HepG2 (cell line): ENCODE results near the gene AP5Z1. TPM values are rescaled to one million over a fixed set of nuclear protein-coding genes. Genes with fewer than 3 reads are reported as not detected.
A peak's percentile ranks its signal among the peaks of the same experiment; 100 is the strongest.

Experiments used
- GABPB1 ChIP-seq: IDR thresholded peaks from 2 replicates; pipeline ENCODE4 v1.6.1; 2016; ENCODE audit warnings: mild to moderate bottlenecking, missing genetic modification reagents, moderate library complexity, missing compliant biosample characterization
- GPBP1L1 ChIP-seq: sonication (generic); formaldehyde crosslinking; IDR thresholded peaks from 2 replicates; pipeline ENCODE4 v1.5.0; 2020; ENCODE audit warnings: mild to moderate bottlenecking, missing genetic modification reagents
- MATR3 ChIP-seq: sonication (generic); formaldehyde crosslinking; IDR thresholded peaks from 2 replicates; pipeline ENCODE4 v1.4.0; 2020; ENCODE audit warnings: missing genetic modification reagents
- NCOA5 ChIP-seq: sonication (generic); formaldehyde crosslinking; IDR thresholded peaks from 2 replicates; pipeline ENCODE4 v1.4.0; 2020; ENCODE audit warnings: missing genetic modification reagents
- NFE2 ChIP-seq: sonication (generic); formaldehyde crosslinking; IDR thresholded peaks from 2 replicates; pipeline ENCODE4 v1.4.0; 2020; ENCODE audit warnings: missing genetic modification reagents
- NPAS2 ChIP-seq: sonication (generic); formaldehyde crosslinking; IDR thresholded peaks from 2 replicates; pipeline ENCODE4 v1.8.0; 2022; ENCODE audit warnings: mild to moderate bottlenecking, missing genetic modification reagents, borderline replicate concordance
- RAD51 ChIP-seq: fragments of 450-650 bp; IDR thresholded peaks from 2 replicates; pipeline ENCODE4 v1.6.1; 2016; ENCODE audit warnings: borderline replicate concordance
- RFX5 ChIP-seq: IDR thresholded peaks from 2 replicates; pipeline ENCODE4 v1.6.1; 2011; ENCODE audit warnings: low read depth, low read length, improper control_type of control experiment
- SAP130 ChIP-seq: IDR thresholded peaks from 2 replicates; pipeline ENCODE4 v1.6.1; 2016; ENCODE audit warnings: low read depth
- TIGD3 ChIP-seq: sonication (generic); formaldehyde crosslinking; IDR thresholded peaks from 2 replicates; pipeline ENCODE4 v1.5.1; 2020; ENCODE audit warnings: mild to moderate bottlenecking, missing genetic modification reagents, borderline replicate concordance
- ZBTB37 ChIP-seq: sonication (generic); formaldehyde crosslinking; IDR thresholded peaks from 2 replicates; pipeline ENCODE4 v1.4.0; 2020; ENCODE audit warnings: mild to moderate bottlenecking, missing genetic modification reagents
- ZBTB39 ChIP-seq: sonication (generic); formaldehyde crosslinking; IDR thresholded peaks from 2 replicates; pipeline ENCODE4 v1.5.0; 2020; ENCODE audit warnings: missing genetic modification reagents
- ZFAT ChIP-seq: sonication (generic); formaldehyde crosslinking; conservative IDR thresholded peaks from 2 replicates; pipeline ENCODE4 v1.8.1; 2023; ENCODE audit warnings: missing genetic modification reagents, inconsistent platforms
- ZKSCAN1 ChIP-seq: fragments of 150-350 bp; IDR thresholded peaks from 2 replicates; pipeline ENCODE4 v1.6.1; 2014; ENCODE audit warnings: low read length
- ZNF33B ChIP-seq: sonication (generic); formaldehyde crosslinking; IDR thresholded peaks from 2 replicates; pipeline ENCODE4 v1.5.1; 2020; ENCODE audit warnings: mild to moderate bottlenecking, missing genetic modification reagents
- ZNF367 ChIP-seq: sonication (generic); formaldehyde crosslinking; IDR thresholded peaks from 2 replicates; pipeline ENCODE4 v1.4.0; 2020; ENCODE audit warnings: missing genetic modification reagents, borderline replicate concordance
- ZNF878 ChIP-seq: sonication (generic); formaldehyde crosslinking; IDR thresholded peaks from 2 replicates; pipeline ENCODE4 v1.8.1; 2023; ENCODE audit warnings: mild to moderate bottlenecking, missing genetic modification reagents, moderate library complexity
- ZZZ3 ChIP-seq: sonication (generic); formaldehyde crosslinking; IDR thresholded peaks from 2 replicates; pipeline ENCODE4 v1.4.0; 2020; ENCODE audit warnings: missing genetic modification reagents, mild to moderate bottlenecking, borderline replicate concordance
- polyA plus RNA-seq, 8 experiments: library from polyadenylated mRNA; depleted of rRNA in 3 of 8; stranded (reverse) in 7 of 8; unstranded in 1 of 8; fragments of >200 nt; fragmentation: Illumina TruSeq in 4 of 8; extraction: Trizol in 4 of 8; gene quantifications; 2 replicates each; pipeline versions ENCODE4 v1.2.1 to v1.2.3, GENCODE V29; 2011 to 2016; ENCODE audit warnings: low read depth in 4 of 8, missing spikeins in 1 of 8, mixed read lengths in 1 of 8; ENCODE audit not compliant: insufficient read depth in 1 of 8
- total RNA-seq, 5 experiments: library from RNA; depleted of rRNA; stranded (reverse); fragments of >200 nt; fragmentation: Illumina TruSeq; extraction: Trizol; gene quantifications; 2 replicates each; pipeline ENCODE4 v1.2.3, GENCODE V29; 2016; ENCODE audit warnings: low read depth in 1 of 5
- TF ChIP-seq, protein P1 (sequence below): IDR thresholded peaks from 2 replicates; pipeline ENCODE4 v1.6.1; 2018; ENCODE audit warnings: missing genetic modification reagents
- TF ChIP-seq, protein P2 (sequence below): sonication (generic); formaldehyde crosslinking; IDR thresholded peaks from 2 replicates; pipeline ENCODE4 v1.9.0; 2021; ENCODE audit warnings: missing genetic modification reagents, borderline replicate concordance

The AP5Z1 gene
- total and polyA plus RNA-seq, 2 of the 13 experiments (the other 11 are each of a cell fraction or from before 2014, with no cell fraction given): 9.3 to 15.1 TPM

DNA sequence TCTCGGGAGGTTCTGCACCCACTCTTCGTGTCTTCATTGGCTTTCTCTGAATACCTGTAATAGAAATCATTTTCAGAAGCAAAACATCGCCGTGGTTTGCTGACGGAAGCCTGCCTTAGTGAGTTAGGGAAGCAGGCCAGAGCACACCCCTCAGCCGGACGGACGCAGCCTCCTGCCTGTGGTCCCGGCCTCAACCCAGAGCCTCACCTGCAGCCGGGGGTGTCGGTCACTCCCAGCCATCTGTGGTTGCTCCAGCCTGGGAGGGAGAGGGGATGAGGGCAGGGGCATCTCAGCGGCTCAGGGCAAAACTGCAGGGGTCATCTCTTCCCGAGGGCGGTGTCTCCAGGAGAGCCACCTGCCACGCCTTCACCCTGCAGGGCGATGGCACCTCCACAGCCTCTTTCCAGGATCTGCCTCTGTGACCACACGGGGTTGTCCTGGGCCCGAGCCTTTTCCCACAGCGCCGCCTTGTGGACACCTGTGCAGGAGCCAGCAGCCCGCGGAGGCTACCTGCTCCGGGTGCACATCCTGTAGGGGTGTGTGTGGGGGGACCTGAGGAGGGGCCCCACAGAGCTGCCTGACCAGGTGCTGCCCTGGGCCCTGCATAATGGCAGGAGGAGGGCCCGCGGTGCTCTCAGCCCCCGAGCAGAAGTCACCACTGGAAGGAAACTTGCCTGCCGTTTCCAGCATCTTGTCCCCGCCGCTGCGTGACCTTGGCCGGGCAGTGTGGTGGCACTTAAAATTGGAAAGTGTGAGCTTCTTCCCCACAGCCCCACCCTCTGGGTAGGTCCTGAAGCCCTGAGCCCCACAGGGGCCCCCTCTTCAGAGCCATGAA is 21.6 kb upstream of the AP5Z1 start (continued):
- TF ChIP-seq, protein P1, sequence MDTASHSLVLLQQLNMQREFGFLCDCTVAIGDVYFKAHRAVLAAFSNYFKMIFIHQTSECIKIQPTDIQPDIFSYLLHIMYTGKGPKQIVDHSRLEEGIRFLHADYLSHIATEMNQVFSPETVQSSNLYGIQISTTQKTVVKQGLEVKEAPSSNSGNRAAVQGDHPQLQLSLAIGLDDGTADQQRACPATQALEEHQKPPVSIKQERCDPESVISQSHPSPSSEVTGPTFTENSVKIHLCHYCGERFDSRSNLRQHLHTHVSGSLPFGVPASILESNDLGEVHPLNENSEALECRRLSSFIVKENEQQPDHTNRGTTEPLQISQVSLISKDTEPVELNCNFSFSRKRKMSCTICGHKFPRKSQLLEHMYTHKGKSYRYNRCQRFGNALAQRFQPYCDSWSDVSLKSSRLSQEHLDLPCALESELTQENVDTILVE (CRISPR knock-in tag): no peak
- TF ChIP-seq NFE2 (CRISPR knock-in tag): no peak
- no peak for TF ChIP-seq NPAS2 (CRISPR knock-in tag)
- TF ChIP-seq ZNF33B (CRISPR knock-in tag): no peak
- no peak for TF ChIP-seq ZBTB37 (CRISPR knock-in tag)
- TF ChIP-seq GABPB1 (CRISPR knock-in tag): peak; percentile 54; the same call in 1 of the 2 replicates
- TF ChIP-seq NCOA5 (CRISPR knock-in tag): no peak
- no peak for TF ChIP-seq RAD51
- TF ChIP-seq ZFAT (CRISPR knock-in tag): no peak
- no peak for TF ChIP-seq ZNF367 (CRISPR knock-in tag)
- no peak for TF ChIP-seq RFX5
- TF ChIP-seq GPBP1L1 (CRISPR knock-in tag): no peak
- TF ChIP-seq TIGD3 (CRISPR knock-in tag): no peak
- peak; percentile 24; the same call in 1 of the 2 replicates for TF ChIP-seq SAP130 (CRISPR knock-in tag)
- TF ChIP-seq ZNF878 (CRISPR knock-in tag): no peak
- TF ChIP-seq ZZZ3 (CRISPR knock-in tag): no peak
- no peak for TF ChIP-seq ZKSCAN1
- TF ChIP-seq MATR3 (CRISPR knock-in tag): no peak
- TF ChIP-seq, protein P2, sequence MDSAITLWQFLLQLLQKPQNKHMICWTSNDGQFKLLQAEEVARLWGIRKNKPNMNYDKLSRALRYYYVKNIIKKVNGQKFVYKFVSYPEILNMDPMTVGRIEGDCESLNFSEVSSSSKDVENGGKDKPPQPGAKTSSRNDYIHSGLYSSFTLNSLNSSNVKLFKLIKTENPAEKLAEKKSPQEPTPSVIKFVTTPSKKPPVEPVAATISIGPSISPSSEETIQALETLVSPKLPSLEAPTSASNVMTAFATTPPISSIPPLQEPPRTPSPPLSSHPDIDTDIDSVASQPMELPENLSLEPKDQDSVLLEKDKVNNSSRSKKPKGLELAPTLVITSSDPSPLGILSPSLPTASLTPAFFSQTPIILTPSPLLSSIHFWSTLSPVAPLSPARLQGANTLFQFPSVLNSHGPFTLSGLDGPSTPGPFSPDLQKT: no peak
- TF ChIP-seq ZBTB39 (CRISPR knock-in tag): no peak
